ENCODE measurements around the gene AP5B1.

- TF ChIP-seq, protein P1, sequence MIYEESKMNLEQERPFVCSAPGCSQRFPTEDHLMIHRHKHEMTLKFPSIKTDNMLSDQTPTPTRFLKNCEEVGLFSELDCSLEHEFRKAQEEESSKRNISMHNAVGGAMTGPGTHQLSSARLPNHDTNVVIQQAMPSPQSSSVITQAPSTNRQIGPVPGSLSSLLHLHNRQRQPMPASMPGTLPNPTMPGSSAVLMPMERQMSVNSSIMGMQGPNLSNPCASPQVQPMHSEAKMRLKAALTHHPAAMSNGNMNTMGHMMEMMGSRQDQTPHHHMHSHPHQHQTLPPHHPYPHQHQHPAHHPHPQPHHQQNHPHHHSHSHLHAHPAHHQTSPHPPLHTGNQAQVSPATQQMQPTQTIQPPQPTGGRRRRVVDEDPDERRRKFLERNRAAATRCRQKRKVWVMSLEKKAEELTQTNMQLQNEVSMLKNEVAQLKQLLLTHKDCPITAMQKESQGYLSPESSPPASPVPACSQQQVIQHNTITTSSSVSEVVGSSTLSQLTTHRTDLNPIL (CRISPR knock-in tag; IDR thresholded peaks at IDR 0.05; ENCODE audit: low read depth): no peak
- TF ChIP-seq ARNTL (CRISPR knock-in tag; IDR thresholded peaks at IDR 0.05; ENCODE audit: borderline replicate concordance, low read depth) (no peak), RARB (CRISPR knock-in tag; IDR thresholded peaks at IDR 0.05) (no peak), TOX (CRISPR knock-in tag; IDR thresholded peaks at IDR 0.05; ENCODE audit: borderline replicate concordance) (no peak), ZC3H10 (CRISPR knock-in tag; IDR thresholded peaks at IDR 0.05) (no peak), POU6F1 (CRISPR knock-in tag; IDR thresholded peaks at IDR 0.05; ENCODE audit: borderline replicate concordance, low read depth) (no peak), ZFP30 (CRISPR knock-in tag; IDR thresholded peaks at IDR 0.05) (no peak), BACH2 (CRISPR knock-in tag; IDR thresholded peaks at IDR 0.05; ENCODE audit: borderline replicate concordance) (no peak), TCF4 (CRISPR knock-in tag; IDR thresholded peaks at IDR 0.05; ENCODE audit: borderline replicate concordance) (no peak)
- TF ChIP-seq, protein P2, sequence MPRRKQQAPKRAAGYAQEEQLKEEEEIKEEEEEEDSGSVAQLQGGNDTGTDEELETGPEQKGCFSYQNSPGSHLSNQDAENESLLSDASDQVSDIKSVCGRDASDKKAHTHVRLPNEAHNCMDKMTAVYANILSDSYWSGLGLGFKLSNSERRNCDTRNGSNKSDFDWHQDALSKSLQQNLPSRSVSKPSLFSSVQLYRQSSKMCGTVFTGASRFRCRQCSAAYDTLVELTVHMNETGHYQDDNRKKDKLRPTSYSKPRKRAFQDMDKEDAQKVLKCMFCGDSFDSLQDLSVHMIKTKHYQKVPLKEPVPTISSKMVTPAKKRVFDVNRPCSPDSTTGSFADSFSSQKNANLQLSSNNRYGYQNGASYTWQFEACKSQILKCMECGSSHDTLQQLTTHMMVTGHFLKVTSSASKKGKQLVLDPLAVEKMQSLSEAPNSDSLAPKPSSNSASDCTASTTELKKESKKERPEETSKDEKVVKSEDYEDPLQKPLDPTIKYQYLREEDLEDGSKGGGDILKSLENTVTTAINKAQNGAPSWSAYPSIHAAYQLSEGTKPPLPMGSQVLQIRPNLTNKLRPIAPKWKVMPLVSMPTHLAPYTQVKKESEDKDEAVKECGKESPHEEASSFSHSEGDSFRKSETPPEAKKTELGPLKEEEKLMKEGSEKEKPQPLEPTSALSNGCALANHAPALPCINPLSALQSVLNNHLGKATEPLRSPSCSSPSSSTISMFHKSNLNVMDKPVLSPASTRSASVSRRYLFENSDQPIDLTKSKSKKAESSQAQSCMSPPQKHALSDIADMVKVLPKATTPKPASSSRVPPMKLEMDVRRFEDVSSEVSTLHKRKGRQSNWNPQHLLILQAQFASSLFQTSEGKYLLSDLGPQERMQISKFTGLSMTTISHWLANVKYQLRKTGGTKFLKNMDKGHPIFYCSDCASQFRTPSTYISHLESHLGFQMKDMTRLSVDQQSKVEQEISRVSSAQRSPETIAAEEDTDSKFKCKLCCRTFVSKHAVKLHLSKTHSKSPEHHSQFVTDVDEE (CRISPR knock-in tag; IDR thresholded peaks at IDR 0.05): no peak
- TF ChIP-seq, protein P3, sequence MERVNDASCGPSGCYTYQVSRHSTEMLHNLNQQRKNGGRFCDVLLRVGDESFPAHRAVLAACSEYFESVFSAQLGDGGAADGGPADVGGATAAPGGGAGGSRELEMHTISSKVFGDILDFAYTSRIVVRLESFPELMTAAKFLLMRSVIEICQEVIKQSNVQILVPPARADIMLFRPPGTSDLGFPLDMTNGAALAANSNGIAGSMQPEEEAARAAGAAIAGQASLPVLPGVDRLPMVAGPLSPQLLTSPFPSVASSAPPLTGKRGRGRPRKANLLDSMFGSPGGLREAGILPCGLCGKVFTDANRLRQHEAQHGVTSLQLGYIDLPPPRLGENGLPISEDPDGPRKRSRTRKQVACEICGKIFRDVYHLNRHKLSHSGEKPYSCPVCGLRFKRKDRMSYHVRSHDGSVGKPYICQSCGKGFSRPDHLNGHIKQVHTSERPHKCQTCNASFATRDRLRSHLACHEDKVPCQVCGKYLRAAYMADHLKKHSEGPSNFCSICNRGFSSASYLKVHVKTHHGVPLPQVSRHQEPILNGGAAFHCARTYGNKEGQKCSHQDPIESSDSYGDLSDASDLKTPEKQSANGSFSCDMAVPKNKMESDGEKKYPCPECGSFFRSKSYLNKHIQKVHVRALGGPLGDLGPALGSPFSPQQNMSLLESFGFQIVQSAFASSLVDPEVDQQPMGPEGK (CRISPR knock-in tag; IDR thresholded peaks at IDR 0.05; ENCODE audit: borderline replicate concordance): no peak
These were observed 4.7 kb upstream of the AP5B1 start for GRCh38 chr11:65785319-65786007.
